HepG2 (cell line): ENCODE measurements around the gene CARS1.

ENCODE experiments used
- AGO1 ChIP-seq: fragments of 200-400 bp; formaldehyde crosslinking; IDR thresholded peaks from 2 replicates; pipeline ENCODE4 v1.6.1; 2017; ENCODE audit warnings: mild to moderate bottlenecking, low read depth, low read length, moderate library complexity; ENCODE audit not compliant: poor library complexity, severe bottlenecking
- HMG20A ChIP-seq: IDR thresholded peaks from 2 replicates; pipeline ENCODE4 v1.6.1; 2016; ENCODE audit warnings: borderline replicate concordance
- RARG ChIP-seq: sonication (generic); formaldehyde crosslinking; IDR thresholded peaks from 2 replicates; pipeline ENCODE4 v1.4.0; 2020; ENCODE audit warnings: low read depth, mild to moderate bottlenecking, missing genetic modification reagents

DNA sequence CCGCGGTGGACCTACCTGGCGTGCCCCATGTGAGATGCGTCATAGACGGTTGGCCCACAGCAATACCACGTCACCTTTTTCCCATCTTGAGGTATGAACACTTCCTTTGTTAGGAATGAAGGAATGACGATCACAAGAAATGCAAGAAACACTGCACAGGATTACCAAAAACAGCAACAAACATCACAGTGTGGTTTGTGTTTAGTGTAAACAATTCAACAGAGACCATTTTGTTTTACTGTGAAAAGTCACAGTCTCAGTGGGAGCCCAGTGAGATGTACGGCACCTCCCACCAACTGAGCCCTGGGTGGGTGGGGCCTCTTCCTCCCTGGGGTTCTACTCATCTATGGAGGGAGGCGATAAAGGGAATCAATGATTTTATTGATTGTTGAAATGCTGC, 16.3 kb downstream of the CARS1 start:
- TF ChIP-seq HMG20A (no peak), AGO1 (no peak), RARG (CRISPR knock-in tag) (no peak)
